ENCODE data around the gene CA10. TPM values are rescaled to one million over a fixed set of nuclear protein-coding genes. Genes with fewer than 3 reads are reported as not detected.

The CA10 gene
- total RNA-seq, 2 experiments from 2014 or later, result not detected

GRCh38 chr17:51684214-51684613 is 474.3 kb downstream of the CA10 start:
- DNase-seq, result no peak
- no peaks in the 10 kb centered on the region for H3K9me3 ChIP-seq (ENCODE audit: control insufficient read depth in 1 of 2, insufficient read depth in 1 of 2, low read length in 2 of 2)
- H3K27me3 Mint-ChIP-seq, result peaks cover 25% of the 10 kb centered on the region

GRCh38 chr17:51683291-51683690 is 475.2 kb downstream of the CA10 start:
- TF ChIP-seq, protein P1, sequence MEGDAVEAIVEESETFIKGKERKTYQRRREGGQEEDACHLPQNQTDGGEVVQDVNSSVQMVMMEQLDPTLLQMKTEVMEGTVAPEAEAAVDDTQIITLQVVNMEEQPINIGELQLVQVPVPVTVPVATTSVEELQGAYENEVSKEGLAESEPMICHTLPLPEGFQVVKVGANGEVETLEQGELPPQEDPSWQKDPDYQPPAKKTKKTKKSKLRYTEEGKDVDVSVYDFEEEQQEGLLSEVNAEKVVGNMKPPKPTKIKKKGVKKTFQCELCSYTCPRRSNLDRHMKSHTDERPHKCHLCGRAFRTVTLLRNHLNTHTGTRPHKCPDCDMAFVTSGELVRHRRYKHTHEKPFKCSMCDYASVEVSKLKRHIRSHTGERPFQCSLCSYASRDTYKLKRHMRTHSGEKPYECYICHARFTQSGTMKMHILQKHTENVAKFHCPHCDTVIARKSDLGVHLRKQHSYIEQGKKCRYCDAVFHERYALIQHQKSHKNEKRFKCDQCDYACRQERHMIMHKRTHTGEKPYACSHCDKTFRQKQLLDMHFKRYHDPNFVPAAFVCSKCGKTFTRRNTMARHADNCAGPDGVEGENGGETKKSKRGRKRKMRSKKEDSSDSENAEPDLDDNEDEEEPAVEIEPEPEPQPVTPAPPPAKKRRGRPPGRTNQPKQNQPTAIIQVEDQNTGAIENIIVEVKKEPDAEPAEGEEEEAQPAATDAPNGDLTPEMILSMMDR (IDR thresholded peaks at IDR 0.05), result no peak
- ATAC-seq (ENCODE audit: poor library complexity), result no peak

More at GRCh38 chr17:51684214-51684613, 474.3 kb downstream of the CA10 start:
- Histone ChIP-seq H3K27ac (ENCODE audit: low read depth in 1 of 2, low read length in 2 of 2) (no peak overlapping the region), H3K4me3 (ENCODE audit: low read length) (no peak overlapping the region), H3K4me1 (ENCODE audit: insufficient read depth, low read length) (no peaks in the 10 kb centered on the region), H3K36me3 (ENCODE audit: insufficient read depth, low read length) (no peaks in the 10 kb centered on the region), H3K27me3 (ENCODE audit: control insufficient read depth in 1 of 2, insufficient read depth in 2 of 2, low read length in 2 of 2) (no peaks in the 10 kb centered on the region)
- ChIA-PET CTCF (no interaction called here), POLR2A (no interaction called here)
- TF ChIP-seq, protein P1 (IDR thresholded peaks at IDR 0.05), result no peak
- H3K36me3 Mint-ChIP-seq (ENCODE audit: low read depth), result no peaks in the 10 kb centered on the region
- H3K9me3 Mint-ChIP-seq, result no peaks in the 10 kb centered on the region
- H3K4me3 Mint-ChIP-seq, result no peak overlapping the region
- H3K27ac Mint-ChIP-seq, result no peak overlapping the region
- intact Hi-C loops (cut with DNase I, micrococcal nuclease), result no loop called here
- no peaks in the 10 kb centered on the region for H3K4me1 Mint-ChIP-seq (ENCODE audit: low read depth)
- ATAC-seq (ENCODE audit: poor library complexity), result no peak

DNA sequence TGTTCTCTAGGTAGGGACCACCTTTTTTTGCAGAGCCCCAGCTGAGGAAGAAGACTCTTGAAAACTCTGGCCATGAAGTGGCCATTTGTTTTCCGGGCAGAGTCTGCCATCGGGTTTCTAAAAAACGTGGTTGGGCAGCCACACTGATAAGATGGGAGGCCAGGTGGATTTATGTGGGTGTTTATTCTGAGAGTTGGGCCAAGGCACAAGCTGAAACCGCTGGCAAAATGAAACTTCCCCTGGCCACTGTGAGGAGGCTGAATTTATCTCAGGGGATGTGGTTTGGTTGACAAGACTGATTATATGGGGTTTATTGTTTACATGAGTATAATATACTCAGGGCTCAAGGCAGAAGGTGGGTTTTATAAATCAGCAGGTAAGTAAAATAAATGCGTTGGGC is 476.4 kb downstream of the CA10 start:
- Mint-ChIP-seq H3K4me1 (ENCODE audit: low read depth) (no peaks in the 10 kb centered on the region), H3K36me3 (ENCODE audit: low read depth) (no peaks in the 10 kb centered on the region), H3K27ac (no peak overlapping the region), H3K9me3 (no peaks in the 10 kb centered on the region), H3K4me3 (no peak overlapping the region), H3K27me3 (peaks cover 25% of the 10 kb centered on the region)
- Histone ChIP-seq H3K36me3 (ENCODE audit: insufficient read depth, low read length) (no peaks in the 10 kb centered on the region), H3K4me3 (ENCODE audit: low read length) (no peak overlapping the region), H3K4me1 (ENCODE audit: insufficient read depth, low read length) (no peaks in the 10 kb centered on the region), H3K27me3 (ENCODE audit: control insufficient read depth in 1 of 2, insufficient read depth in 2 of 2, low read length in 2 of 2) (no peaks in the 10 kb centered on the region), H3K27ac (ENCODE audit: low read depth in 1 of 2, low read length in 2 of 2) (no peak overlapping the region), H3K9me3 (ENCODE audit: control insufficient read depth in 1 of 2, insufficient read depth in 1 of 2, low read length in 2 of 2) (no peaks in the 10 kb centered on the region)
- TF ChIP-seq, protein P1 (IDR thresholded peaks at IDR 0.05), result no peak
- ChIA-PET POLR2A (no interaction called here), CTCF (no interaction called here)
- ATAC-seq (ENCODE audit: poor library complexity) (no peak), DNase-seq (no peak)
- intact Hi-C loops (cut with DNase I, micrococcal nuclease), result no loop called here

More at GRCh38 chr17:51683291-51683690, 475.2 kb downstream of the CA10 start:
- no peaks in the 10 kb centered on the region for H3K9me3 Mint-ChIP-seq
- Histone ChIP-seq H3K27me3 (ENCODE audit: control insufficient read depth in 1 of 2, insufficient read depth in 2 of 2, low read length in 2 of 2) (no peaks in the 10 kb centered on the region), H3K9me3 (ENCODE audit: control insufficient read depth in 1 of 2, insufficient read depth in 1 of 2, low read length in 2 of 2) (no peaks in the 10 kb centered on the region), H3K4me3 (ENCODE audit: low read length) (no peak overlapping the region), H3K27ac (ENCODE audit: low read depth in 1 of 2, low read length in 2 of 2) (no peak overlapping the region), H3K36me3 (ENCODE audit: insufficient read depth, low read length) (no peaks in the 10 kb centered on the region), H3K4me1 (ENCODE audit: insufficient read depth, low read length) (no peaks in the 10 kb centered on the region)
- no peaks in the 10 kb centered on the region for H3K36me3 Mint-ChIP-seq (ENCODE audit: low read depth)
- peaks cover 25% of the 10 kb centered on the region for H3K27me3 Mint-ChIP-seq
- ChIA-PET CTCF (no interaction called here), POLR2A (no interaction called here)
- no peaks in the 10 kb centered on the region for H3K4me1 Mint-ChIP-seq (ENCODE audit: low read depth)
- DNase-seq, result no peak
- intact Hi-C loops (cut with DNase I, micrococcal nuclease), result no loop called here
- no peak overlapping the region for H3K27ac Mint-ChIP-seq
- H3K4me3 Mint-ChIP-seq, result no peak overlapping the region
